ENCODE measurements around the gene SMAP1.
A peak's percentile ranks its signal among the peaks of the same experiment; 100 is the strongest.

SMAP1 gene

GRCh38 chr6:70667711-70668498, at the start of gene SMAP1:
TSS of gene SMAP1 (plus strand) at chr6:70667883. CDS start at chr6:70668024, 141 bp downstream.
- peaks cover 20% of the 10 kb centered on the region for H3K36me3 Mint-ChIP-seq (ENCODE audit: low read depth)
- peak within 1 kb of the TSS; percentile 92 for H3K4me3 Mint-ChIP-seq
- no peaks in the 10 kb centered on the region for H3K27me3 Mint-ChIP-seq (ENCODE audit: low read depth)
- H3K27ac Mint-ChIP-seq, result peak within 1 kb of the TSS; percentile 92
- no peaks in the 10 kb centered on the region for H3K9me3 Mint-ChIP-seq
- H3K4me1 Mint-ChIP-seq (ENCODE audit: low read depth), result peaks cover 50% of the 10 kb centered on the region

GRCh38 chr6:70620746-70621145, 46.9 kb upstream of the SMAP1 start:
- no peaks in the 10 kb centered on the region for H3K27me3 Mint-ChIP-seq (ENCODE audit: low read depth)
- H3K27ac Mint-ChIP-seq, result no peak overlapping the region
- no peaks in the 10 kb centered on the region for H3K4me1 Mint-ChIP-seq (ENCODE audit: low read depth)
- H3K4me3 Mint-ChIP-seq, result no peak overlapping the region
- no peaks in the 10 kb centered on the region for H3K9me3 Mint-ChIP-seq
- H3K36me3 Mint-ChIP-seq (ENCODE audit: low read depth), result no peaks in the 10 kb centered on the region

- Mint-ChIP-seq H3K27ac (no peak overlapping the region), H3K4me1 (ENCODE audit: low read depth) (no peaks in the 10 kb centered on the region), H3K4me3 (no peak overlapping the region), H3K27me3 (ENCODE audit: low read depth) (no peaks in the 10 kb centered on the region), H3K36me3 (ENCODE audit: low read depth) (no peaks in the 10 kb centered on the region), H3K9me3 (no peaks in the 10 kb centered on the region)
Measured at GRCh38 chr6:70622461-70622860, 45.2 kb upstream of the SMAP1 start.

GRCh38 chr6:70625436-70625835, 42.2 kb upstream of the SMAP1 start:
- H3K4me1 Mint-ChIP-seq (ENCODE audit: low read depth), result no peaks in the 10 kb centered on the region
- peaks cover 5% of the 10 kb centered on the region for H3K27me3 Mint-ChIP-seq (ENCODE audit: low read depth)
- no peak overlapping the region for H3K27ac Mint-ChIP-seq
- no peaks in the 10 kb centered on the region for H3K36me3 Mint-ChIP-seq (ENCODE audit: low read depth)
- H3K4me3 Mint-ChIP-seq, result no peak overlapping the region
- no peaks in the 10 kb centered on the region for H3K9me3 Mint-ChIP-seq

GRCh38 chr6:70627500-70628254, 40.0 kb upstream of the SMAP1 start:
- H3K9me3 Mint-ChIP-seq, result no peaks in the 10 kb centered on the region

GRCh38 chr6:70629929-70630328, 37.8 kb upstream of the SMAP1 start:
- H3K36me3 Mint-ChIP-seq (ENCODE audit: low read depth), result no peaks in the 10 kb centered on the region

More at GRCh38 chr6:70627500-70628254, 40.0 kb upstream of the SMAP1 start:
- Mint-ChIP-seq H3K4me1 (ENCODE audit: low read depth) (peaks cover 2% of the 10 kb centered on the region), H3K27me3 (ENCODE audit: low read depth) (peaks cover 5% of the 10 kb centered on the region), H3K36me3 (ENCODE audit: low read depth) (no peaks in the 10 kb centered on the region), H3K4me3 (no peak overlapping the region), H3K27ac (no peak overlapping the region)

GRCh38 chr6:70633870-70634269, 33.8 kb upstream of the SMAP1 start:
- no peak overlapping the region for H3K27ac Mint-ChIP-seq
- no peaks in the 10 kb centered on the region for H3K36me3 Mint-ChIP-seq (ENCODE audit: low read depth)
- H3K9me3 Mint-ChIP-seq, result no peaks in the 10 kb centered on the region
- peaks cover 7% of the 10 kb centered on the region for H3K27me3 Mint-ChIP-seq (ENCODE audit: low read depth)
- peaks cover 2% of the 10 kb centered on the region for H3K4me1 Mint-ChIP-seq (ENCODE audit: low read depth)
- H3K4me3 Mint-ChIP-seq, result no peak overlapping the region

More at GRCh38 chr6:70629929-70630328, 37.8 kb upstream of the SMAP1 start:
- Mint-ChIP-seq H3K9me3 (no peaks in the 10 kb centered on the region), H3K27me3 (ENCODE audit: low read depth) (peaks cover 5% of the 10 kb centered on the region), H3K4me3 (no peak overlapping the region), H3K4me1 (ENCODE audit: low read depth) (peaks cover 2% of the 10 kb centered on the region), H3K27ac (no peak overlapping the region)

- H3K36me3 Mint-ChIP-seq (ENCODE audit: low read depth), result peaks cover 4% of the 10 kb centered on the region
- H3K4me3 Mint-ChIP-seq, result no peak overlapping the region
- peaks cover 6% of the 10 kb centered on the region for H3K4me1 Mint-ChIP-seq (ENCODE audit: low read depth)
- H3K27me3 Mint-ChIP-seq (ENCODE audit: low read depth), result peaks cover 7% of the 10 kb centered on the region
- H3K9me3 Mint-ChIP-seq, result no peaks in the 10 kb centered on the region
- no peak overlapping the region for H3K27ac Mint-ChIP-seq
Measured at GRCh38 chr6:70636596-70636995, 31.1 kb upstream of the SMAP1 start.

GRCh38 chr6:70638468-70638867, 29.2 kb upstream of the SMAP1 start:
- Mint-ChIP-seq H3K36me3 (ENCODE audit: low read depth) (peaks cover 4% of the 10 kb centered on the region), H3K9me3 (no peaks in the 10 kb centered on the region), H3K27me3 (ENCODE audit: low read depth) (peaks cover 7% of the 10 kb centered on the region), H3K4me1 (ENCODE audit: low read depth) (peaks cover 6% of the 10 kb centered on the region), H3K4me3 (no peak overlapping the region), H3K27ac (no peak overlapping the region)

GRCh38 chr6:70651326-70651905, 16.3 kb upstream of the SMAP1 start:
- Mint-ChIP-seq H3K4me3 (peak overlapping the region; percentile 49), H3K9me3 (no peaks in the 10 kb centered on the region), H3K36me3 (ENCODE audit: low read depth) (peaks cover 8% of the 10 kb centered on the region), H3K27ac (peak overlapping the region; percentile 80), H3K4me1 (ENCODE audit: low read depth) (peaks cover 33% of the 10 kb centered on the region), H3K27me3 (ENCODE audit: low read depth) (no peaks in the 10 kb centered on the region)

GRCh38 chr6:70652216-70652615, 15.5 kb upstream of the SMAP1 start:
- no peak overlapping the region for H3K27ac Mint-ChIP-seq
- no peaks in the 10 kb centered on the region for H3K27me3 Mint-ChIP-seq (ENCODE audit: low read depth)
- no peaks in the 10 kb centered on the region for H3K9me3 Mint-ChIP-seq
- peaks cover 29% of the 10 kb centered on the region for H3K4me1 Mint-ChIP-seq (ENCODE audit: low read depth)
- H3K4me3 Mint-ChIP-seq, result no peak overlapping the region
- H3K36me3 Mint-ChIP-seq (ENCODE audit: low read depth), result peaks cover 6% of the 10 kb centered on the region

- peaks cover 12% of the 10 kb centered on the region for H3K36me3 Mint-ChIP-seq (ENCODE audit: low read depth)
- no peak overlapping the region for H3K4me3 Mint-ChIP-seq
- peaks cover 14% of the 10 kb centered on the region for H3K27me3 Mint-ChIP-seq (ENCODE audit: low read depth)
- no peaks in the 10 kb centered on the region for H3K9me3 Mint-ChIP-seq
- H3K27ac Mint-ChIP-seq, result no peak overlapping the region
- peaks cover 5% of the 10 kb centered on the region for H3K4me1 Mint-ChIP-seq (ENCODE audit: low read depth)
Measured at GRCh38 chr6:70657706-70658105, 10.0 kb upstream of the SMAP1 start.

- peaks cover 16% of the 10 kb centered on the region for H3K36me3 Mint-ChIP-seq (ENCODE audit: low read depth)
Measured at GRCh38 chr6:70663881-70664466, 3.7 kb upstream of the SMAP1 start.

GRCh38 chr6:70666706-70667105, 977 bp upstream of the SMAP1 start:
- Mint-ChIP-seq H3K4me1 (ENCODE audit: low read depth) (peaks cover 38% of the 10 kb centered on the region), H3K27me3 (ENCODE audit: low read depth) (peaks cover 8% of the 10 kb centered on the region), H3K36me3 (ENCODE audit: low read depth) (peaks cover 23% of the 10 kb centered on the region), H3K9me3 (no peaks in the 10 kb centered on the region), H3K4me3 (peak overlapping the region; percentile 30), H3K27ac (peak overlapping the region; percentile 92)

More at GRCh38 chr6:70663881-70664466, 3.7 kb upstream of the SMAP1 start:
- H3K4me3 Mint-ChIP-seq, result no peak overlapping the region
- no peak overlapping the region for H3K27ac Mint-ChIP-seq
- no peaks in the 10 kb centered on the region for H3K9me3 Mint-ChIP-seq
- peaks cover 18% of the 10 kb centered on the region for H3K4me1 Mint-ChIP-seq (ENCODE audit: low read depth)
- H3K27me3 Mint-ChIP-seq (ENCODE audit: low read depth), result peaks cover 14% of the 10 kb centered on the region
